HG03064 (cell line): ENCODE results near the gene DPYSL4.

Experiments
- ATAC-seq: cut with Tn5 transposase; IDR thresholded peaks from one replicate; pipeline ENCODE4 v1.9.1; 2021; ENCODE audit warnings: low read depth; ENCODE audit not compliant: unreplicated experiment

The DPYSL4 gene

DNA sequence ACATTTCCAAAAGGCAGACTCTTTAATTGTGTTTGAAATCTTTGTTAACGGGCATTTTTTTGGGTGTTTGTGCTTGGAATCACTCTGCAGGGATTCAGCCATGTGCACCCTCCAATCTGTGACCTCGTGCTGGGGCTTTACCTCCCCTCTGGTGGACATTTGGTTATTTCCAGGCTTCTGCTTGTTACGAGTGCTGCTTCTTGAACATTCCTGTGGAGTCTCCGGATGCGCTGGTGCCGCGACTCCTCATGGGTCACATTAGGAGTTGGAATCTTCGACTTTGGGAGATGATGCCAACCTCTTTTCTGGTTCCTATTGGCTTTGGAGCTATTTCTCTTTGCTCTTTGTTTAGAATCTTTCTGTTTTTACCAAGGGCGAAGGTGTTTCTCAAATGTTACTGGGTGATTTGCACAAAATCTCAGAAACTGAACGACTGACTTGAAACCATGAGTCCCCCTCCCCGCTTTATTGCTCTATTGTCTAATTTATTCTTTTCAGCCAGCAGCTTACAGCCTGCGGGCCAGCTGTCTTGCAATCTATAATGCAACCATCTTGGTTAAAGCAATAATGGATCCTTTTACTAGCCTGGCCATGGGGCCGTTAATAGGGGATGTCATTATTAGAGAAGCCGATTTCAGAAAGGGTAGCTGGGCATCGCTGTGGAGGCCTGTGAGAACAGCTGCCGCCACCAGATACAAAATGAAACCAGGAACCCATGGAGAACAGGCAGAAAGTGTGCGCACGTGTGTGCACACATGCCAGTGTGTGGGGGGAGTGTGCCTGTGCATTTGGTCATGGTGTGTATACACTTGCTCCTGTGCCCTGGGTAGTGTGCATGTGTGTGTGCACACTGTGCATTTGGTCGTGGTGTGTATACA lies 9.9 kb upstream of the DPYSL4 start:
- ATAC-seq, result no peak

DNA sequence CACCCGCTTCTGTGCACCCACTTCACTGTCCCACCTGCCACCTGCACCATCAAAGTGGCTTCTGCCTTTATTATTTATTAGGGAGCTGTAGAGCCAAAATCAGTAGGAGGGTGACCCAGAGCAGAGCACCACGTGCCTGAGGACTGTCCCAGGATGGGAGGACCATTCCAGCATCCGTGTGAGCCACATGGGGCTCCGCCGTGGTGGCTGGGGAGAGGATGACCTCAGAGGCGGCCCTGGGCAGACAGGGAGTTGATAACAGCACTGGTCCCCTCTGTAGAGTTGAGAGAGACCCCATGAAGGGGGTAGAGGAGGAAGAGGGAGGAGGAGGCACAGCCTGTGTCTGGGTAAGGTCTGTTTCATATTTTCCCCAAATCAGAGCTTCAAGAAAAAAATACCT lies 8.7 kb upstream of the DPYSL4 start:
- ATAC-seq, result no peak

DNA sequence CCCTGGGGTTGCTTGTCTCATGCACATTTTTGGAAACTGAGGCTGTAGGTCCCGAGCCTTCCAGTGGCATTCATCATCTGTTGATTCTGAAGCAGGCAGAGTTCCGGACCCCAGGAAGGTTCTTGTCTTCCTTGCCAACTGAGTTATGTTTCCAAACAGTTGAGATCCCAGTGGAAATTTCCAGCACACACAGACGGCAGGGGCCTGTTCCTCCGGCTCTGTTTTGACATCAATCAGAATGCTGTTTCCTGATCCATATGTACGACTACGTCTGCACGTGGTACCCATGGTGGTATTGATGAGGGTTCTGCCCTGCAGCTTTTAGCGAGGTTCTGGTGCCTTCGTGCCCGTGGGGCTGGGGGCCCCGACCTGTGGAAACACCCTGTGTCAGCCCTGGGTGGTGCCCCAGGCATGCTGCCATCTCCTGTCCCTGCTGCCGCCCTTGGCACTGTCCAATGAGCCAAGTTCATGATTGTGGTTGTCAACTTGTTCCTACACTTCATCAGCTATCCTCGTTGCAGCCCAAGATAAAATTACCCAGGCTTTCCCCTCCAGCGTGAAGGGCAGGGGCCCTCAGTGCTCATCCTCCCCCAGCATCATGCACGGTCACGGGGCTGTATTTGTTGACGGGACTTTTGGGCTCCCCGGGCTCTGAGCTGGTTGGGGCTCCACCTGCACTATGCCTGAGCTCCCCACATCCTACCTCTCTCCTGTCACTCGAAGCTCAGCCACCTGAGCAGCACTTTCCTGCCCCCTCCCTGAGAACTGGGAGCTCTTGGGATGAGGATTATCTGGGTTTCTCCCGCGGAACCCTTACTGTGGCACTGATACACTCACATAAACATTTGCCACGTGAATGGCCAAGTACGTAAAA lies 7.8 kb upstream of the DPYSL4 start:
- ATAC-seq, result no peak

DNA sequence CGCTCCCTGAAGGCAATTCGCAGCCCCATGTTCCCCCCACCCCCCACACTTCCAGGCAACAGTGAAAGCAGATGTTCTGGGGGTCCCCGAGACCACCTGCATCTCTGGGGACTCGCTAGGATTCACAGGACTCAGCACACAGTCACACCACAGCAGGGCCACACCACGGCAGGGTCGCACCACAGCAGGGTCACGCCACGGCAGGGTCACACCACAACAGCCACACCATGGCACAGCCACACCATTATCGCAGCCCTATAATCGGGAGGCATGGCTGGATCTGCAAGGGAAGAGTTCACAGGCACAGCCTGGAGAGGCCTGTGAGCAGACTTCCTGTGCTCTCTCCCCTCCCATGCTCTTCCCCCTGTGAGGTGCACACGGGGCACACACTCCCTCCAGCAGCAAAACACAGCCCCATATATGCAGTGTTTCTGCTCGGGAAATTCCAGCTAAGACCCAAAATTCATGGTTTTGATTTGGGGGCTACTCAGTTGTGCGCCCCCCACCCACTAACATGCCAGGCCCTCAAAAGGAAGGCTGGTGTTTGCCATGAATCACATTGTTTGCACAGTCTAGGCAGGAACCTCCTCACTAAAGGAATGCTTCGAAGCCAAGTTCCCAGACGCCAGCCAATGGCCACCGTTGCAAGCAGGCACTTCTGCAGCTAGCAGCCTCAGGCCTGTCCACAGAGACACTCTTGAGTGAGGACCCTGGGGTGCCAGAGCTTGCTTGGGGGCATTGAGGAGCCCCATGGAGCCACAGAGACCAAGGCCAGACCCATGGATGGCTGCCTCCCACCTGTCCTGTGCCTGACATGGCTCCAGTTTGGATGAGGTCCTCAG lies 7.0 kb upstream of the DPYSL4 start:
- ATAC-seq, result no peak

DNA sequence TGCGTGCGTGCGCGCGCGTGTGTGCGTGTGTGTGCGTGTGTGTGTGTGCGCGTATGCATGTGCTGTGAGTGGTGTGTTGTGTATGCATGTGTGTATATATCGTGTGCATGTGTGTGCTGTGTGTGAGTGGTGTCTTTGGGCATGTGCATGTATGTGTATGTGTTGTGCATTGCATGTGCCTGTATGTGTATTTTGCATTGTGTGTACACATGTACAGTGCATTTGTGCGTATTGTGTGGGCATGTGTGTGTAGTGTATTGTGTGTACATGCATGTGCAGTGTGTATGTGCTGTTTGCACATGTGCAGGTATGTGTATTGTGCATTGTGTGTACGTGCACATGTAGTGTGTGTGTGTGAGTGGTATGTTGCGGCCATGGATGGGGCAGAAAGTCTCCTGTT lies 6.0 kb upstream of the DPYSL4 start:
- no peak for ATAC-seq

DNA sequence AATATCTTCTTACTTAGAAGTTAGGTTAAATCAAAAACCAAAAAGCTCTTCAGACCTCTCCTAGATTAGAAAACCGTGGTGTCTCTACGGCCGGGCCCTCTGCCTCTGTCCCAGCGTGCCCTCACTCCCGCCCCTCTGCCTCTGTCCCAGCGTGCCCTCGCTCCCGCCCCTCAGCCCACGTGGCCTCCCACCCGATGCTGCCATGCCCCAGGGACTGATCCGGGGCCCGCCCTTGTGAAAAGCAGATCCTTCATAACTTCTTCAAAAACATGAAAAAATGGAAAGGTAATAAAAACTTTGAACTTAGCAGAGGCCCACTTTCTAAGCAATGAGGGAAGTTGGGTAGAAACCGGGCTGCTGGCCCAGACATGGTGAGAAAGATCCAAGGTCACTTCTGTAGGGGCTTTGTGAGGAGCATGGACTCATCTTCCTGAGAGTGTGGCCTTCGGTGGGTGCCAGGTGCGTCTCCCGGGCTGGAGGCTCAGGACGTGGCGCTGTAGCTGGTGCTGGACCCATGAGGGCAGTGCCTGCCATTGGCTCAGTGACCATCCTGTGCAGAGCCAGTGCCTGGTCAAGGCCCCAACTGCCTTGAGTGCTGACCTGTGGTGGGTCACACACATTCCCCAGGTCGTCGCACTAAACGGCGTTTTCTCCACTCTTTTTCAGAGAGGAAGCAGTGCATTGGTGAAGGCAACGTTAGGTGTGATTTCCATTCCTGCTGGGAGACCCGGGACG lies 4.9 kb upstream of the DPYSL4 start:
- no peak for ATAC-seq

DNA sequence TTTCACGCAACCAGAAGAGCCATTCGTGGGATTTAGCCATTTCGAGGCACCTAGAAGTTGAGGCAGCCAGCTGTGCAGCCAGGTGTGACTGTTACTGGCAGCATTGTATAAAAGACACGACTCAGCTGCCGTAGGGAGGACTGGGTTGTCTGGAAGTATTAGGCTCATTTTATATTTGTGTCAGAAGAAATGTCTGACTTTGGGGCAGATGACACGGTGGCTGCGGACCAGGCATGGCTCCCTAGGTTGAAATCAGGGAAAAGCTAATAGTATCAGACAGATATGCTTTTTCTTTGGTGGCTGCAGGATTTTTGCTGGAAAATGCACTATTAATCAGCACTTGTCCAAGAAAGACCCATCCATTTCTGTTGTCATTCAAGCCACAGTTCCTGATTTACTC lies 4.2 kb upstream of the DPYSL4 start:
- no peak for ATAC-seq

DNA sequence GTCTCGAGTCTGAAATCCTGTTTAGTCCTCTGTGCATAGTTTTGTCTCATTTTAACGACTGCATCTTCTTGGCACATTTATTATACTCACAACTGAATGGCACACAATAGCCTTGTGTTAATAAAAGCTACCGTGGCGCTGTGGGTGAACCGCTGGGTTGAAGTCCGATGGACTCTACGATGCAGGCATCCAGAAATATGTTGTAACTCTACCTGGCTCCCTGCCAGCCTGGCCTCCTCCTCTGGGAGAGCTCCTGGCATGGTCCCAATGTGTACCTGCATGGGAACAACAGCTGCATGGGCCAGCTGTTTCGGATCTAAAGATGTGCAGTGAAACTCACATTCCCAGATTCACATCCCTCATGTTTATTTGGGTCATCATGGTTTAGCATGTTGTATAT lies 3.7 kb upstream of the DPYSL4 start:
- no peak for ATAC-seq

DNA sequence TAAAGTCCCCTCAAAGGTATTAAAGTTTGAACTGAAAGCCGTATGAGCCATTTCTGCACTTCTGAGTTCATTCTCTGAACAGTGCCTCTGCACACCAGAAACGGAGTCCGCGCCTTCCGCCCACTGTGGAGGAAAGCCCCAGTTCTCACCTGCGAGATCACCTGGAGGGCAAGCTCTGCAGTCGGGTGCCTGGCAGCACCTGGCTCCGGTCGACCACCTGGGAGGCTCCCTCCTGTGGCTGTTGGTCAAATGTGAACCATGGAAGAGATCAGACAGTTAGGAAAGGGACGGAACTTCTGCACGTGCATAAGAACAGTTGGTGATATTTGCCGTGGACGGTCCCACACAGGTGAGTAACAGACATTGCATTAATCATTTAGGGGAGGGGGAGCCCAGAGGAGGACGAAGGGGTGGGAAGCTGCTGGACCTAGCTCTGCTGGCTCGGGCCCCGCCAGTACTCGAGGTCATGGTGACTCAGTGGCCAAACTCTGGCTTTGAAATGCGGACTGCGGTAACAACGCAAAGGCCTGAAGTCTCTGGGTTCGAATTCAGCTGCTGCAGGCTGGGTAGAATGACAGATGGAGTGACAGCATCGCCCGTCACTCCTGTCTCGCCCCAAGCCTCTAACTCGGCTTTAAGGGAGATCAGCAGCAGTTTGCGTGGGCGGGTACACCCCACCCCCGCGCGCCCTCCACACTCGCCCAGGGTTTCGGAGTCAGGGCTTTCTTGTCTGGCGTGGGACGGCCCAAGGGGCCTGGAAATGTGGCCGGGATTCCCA lies 1.7 kb upstream of the DPYSL4 start:
- ATAC-seq, result no peak

DNA sequence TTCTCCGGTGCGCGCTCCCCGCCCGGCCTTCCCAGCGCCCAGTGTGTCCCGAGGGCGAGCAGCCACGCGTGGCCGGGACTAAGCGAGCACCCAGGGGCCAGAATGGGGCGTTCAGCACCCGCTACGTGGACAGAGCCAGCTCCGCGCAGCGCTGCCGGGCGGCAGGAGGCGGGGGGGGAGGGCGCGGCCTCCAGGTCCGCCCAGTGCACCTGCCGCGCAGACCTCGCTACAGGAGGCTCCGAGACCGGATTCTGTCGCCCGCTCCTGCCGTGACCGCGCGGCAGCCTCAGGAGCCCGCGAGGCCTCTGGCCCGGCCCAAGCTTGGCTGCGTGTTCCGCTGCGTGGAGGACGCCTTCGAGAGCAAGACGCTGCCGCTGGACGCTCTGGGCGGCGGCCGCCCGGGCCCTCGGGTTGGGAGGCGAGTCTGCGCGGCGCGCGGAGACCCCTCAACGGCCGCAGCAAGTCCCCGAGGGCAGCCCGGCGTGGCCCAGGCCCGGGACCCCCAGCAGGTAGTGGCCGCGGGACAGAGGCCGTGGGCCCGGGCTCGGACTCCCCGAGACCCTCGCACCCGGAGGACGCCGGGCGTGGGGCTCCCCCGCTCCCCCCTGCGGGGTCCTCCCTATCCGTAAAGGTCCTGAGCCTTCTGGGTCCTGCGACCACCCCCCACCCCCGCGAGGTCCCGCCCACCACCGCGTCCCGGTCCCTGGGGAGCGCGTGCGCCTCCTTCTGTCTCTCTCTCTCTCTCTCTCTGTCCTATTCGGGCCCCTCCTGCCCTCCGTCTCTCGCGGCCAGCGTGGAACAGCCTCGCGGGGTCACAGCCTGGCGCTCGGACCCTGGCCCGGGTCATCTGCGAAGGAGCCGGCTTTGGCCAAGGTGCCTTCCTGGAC lies 904 bp upstream of the DPYSL4 start:
- no peak for ATAC-seq

DNA sequence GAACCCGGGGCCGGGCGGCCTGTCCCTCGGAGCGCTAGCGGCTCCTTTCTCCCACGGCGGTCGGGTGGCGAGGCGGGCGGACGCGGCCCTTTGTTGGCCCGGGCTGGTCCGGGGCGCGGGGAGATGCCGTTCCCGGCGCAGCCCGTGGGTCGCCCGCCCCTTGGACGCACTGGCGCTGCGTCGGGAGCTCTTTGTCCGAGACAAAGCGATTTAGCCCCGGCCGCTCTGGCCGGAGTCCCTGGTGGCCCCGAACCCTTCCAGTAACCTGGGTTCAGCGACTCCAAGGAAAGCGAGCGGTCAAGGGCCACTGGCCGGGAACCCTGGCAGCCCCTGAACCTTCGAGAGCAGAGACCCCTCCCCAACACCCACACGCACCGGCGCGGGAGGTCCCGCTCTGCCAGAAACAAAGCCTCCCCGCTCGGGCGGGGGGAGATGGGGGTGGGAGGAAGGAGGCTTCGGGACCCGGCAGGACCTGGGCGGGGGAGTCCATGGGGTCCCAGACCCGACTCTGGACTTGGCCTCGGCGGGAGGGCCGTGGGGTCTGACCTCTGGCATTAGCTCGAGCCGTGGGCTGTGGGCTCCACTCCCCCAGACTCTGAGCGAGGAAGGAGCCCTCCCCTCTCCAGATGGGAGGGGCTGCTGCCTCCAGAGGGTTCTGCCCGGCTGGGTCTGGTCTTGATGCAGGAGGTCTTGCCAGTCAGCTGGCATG lies 836 bp downstream of the DPYSL4 start:
- no peak for ATAC-seq

DNA sequence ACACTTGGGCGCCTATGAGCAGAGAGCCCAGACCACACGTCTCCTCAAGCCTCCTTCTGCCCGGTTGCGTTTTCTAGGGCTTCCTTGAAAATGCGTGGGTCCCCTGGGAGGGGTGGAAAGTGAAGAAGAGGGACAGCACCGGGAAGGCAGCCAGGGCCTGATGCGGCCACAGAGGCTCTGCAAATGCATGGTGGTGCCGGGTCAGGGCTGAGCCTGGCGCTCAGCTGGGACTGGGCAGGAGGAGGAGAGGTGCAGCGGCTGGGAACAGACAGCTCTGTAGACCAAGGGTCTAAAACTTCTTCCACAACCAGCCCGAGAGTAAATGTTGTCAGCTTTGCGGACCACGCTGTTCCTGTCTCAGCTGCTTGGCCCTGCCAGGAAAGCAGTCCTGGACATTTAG lies 1.6 kb downstream of the DPYSL4 start:
- ATAC-seq, result no peak

DNA sequence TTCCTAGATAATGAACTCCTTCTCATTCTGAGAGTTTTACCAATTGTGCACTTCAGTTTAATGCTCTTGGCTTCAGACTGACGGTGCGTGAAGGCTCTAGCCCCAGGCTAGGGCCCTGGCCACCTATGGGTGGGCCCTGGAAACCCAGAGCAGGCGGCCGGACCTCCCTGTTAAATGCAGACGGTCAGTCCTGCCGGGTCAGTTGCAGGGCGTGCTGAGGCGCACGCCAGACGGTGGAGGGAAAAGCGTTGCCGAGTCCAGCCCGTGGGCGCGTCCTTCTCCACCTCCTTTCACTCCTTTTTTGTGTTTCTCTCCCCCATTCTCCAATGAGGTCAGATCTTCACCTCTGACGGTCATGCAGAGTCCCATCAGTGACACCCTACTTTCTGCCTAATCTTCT lies 2.3 kb downstream of the DPYSL4 start:
- ATAC-seq, result no peak

DNA sequence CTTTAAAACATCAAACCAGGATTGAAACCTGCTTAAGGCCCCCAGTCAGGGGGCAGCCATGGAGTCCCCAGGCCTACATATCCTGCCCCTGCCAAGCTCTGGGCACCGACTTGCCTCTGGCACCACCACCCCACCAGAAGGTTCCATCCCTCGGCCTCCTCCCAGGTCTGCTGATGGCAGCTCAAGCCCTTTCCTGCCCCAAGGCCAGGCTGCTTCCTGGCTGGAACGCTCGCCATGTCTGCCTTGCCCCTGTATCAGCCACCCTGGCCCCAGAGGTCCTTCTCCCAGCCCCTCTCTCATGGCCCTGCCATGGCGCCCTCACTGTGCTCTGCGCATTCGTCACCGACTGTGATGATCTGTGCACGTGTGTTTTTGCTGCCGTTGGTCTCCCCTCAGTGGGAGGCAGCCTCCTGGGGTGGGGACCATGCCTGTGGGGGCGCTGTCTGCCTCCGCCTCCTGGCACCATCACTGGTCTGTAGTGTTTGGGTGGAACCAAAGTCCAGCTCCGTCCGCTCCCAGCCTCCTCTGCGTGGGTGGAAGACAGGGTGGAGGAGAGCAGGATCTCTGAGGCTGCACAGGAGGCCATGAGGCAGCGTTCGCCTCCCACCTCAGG lies 3.2 kb downstream of the DPYSL4 start:
- ATAC-seq, result no peak

DNA sequence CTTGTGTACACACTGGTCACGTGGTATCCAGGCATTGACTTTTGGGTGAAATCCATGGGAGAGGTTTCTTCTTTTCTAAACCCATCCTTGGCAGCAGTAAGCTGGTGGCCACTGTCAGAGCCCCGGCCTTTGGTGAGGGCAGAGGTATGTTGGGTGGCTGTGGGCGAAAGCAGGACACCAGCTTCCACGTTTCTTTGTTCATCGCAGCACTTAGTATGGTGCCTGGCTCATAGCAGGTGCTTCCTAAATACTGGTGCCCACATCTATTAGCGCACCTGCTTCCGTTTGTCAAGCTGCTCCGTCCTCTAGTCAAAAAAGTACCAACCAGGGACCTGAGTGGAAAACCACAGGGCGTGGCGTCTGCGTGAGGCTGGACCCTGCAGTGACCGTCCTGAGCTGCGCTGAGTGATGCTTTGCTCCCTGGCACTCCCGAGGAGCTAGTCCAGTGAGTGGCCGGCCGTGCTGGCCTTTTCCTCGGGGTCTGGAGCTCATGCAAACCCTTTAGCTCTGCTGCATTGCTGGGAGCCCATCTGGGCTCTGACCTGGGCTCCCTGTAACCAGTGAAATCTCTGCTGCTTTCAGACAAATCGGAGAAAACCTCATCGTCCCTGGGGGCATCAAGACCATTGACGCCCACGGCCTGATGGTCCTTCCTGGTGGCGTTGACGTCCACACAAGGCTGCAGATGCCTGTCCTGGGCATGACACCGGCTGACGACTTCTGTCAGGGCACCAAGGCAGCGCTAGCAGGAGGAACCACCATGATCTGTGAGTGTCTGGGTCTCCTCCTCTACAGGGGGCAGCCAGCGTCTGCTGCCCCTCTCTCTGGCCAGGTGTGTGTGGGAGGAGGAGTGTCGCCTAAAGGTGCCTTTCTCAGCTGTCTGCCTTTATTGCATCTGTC lies 5.6 kb downstream of the DPYSL4 start:
- ATAC-seq, result no peak

DNA sequence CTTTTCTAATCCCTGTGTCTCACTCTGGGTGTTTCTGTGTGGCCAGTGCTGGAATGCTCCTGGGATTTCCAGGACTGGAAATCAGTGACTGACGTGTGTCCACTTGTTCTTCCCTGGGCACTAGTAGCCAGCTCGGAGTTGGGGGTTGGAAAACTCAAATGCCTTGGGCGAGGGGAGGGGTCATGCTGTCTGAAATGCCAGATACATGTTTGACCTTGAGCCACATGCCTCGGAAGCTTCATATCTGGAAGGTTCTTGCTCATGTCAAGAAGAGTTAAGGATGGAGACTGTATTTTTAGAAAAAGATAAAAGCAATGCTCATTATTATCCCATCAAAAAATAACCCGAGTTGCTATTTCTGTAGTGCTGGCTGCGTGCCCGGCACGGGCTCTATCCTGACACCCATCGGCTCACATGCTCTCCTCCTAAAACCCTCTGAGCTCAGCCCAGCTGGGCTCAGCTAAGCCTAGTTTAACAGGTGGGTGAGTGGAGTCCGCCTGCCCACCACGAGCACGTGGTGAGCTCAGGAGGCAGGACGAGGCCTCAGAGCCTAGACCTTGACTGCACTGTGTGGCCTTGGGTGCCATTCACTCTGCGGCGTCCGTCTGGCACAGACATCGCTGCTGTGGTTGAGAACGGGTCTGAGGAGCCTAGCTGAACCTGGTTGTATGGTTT lies 6.4 kb downstream of the DPYSL4 start:
- no peak for ATAC-seq
